Activated CD8-positive, alpha-beta memory T cell treated with anti-CD3 and anti-CD28 coated beads, Interleukin-2, amount 50 U/mL, for 4 hours (primary cell): ENCODE data around the gene PTGR1.
A peak's percentile ranks its signal among the peaks of the same experiment; 100 is the strongest.
"Not testable (repeated sequence)": the region's sequence is repeated elsewhere in the genome, so short reads cannot be mapped to it uniquely, and the experiment has no call there.

Experiments
- DNase-seq: peaks from one replicate; pipeline ENCODE4 v3.0.0-alpha.2; 2020

Gene PTGR1

GRCh38 chr9:111610845-111611244 lies 11.4 kb upstream of the PTGR1 start:
- no peak for DNase-seq

- no peak for DNase-seq
Measured at GRCh38 chr9:111610149-111610548, 10.7 kb upstream of the PTGR1 start.

- no peak for DNase-seq
Measured at GRCh38 chr9:111605041-111605559, 5.7 kb upstream of the PTGR1 start.

GRCh38 chr9:111604054-111604615 lies 4.7 kb upstream of the PTGR1 start:
- DNase-seq: no peak

- no peak for DNase-seq
Measured at GRCh38 chr9:111603041-111603440, 3.6 kb upstream of the PTGR1 start.

GRCh38 chr9:111601237-111602018 lies 2.0 kb upstream of the PTGR1 start:
- DNase-seq: no peak

- DNase-seq: no peak
Measured at GRCh38 chr9:111599955-111600343, 502 bp upstream of the PTGR1 start.

GRCh38 chr9:111598733-111599091 lies 735 bp downstream of the PTGR1 start:
- DNase-seq: no peak

GRCh38 chr9:111597852-111598732 lies 1.4 kb downstream of the PTGR1 start:
- peak; percentile 63 for DNase-seq

- DNase-seq: no peak
Measured at GRCh38 chr9:111588846-111589245, 10.6 kb downstream of the PTGR1 start.

- DNase-seq: no peak
Measured at GRCh38 chr9:111586378-111586777, 13.1 kb downstream of the PTGR1 start.

- DNase-seq: no peak
Measured at GRCh38 chr9:111582888-111583287, 16.6 kb downstream of the PTGR1 start.

- no peak for DNase-seq
Measured at GRCh38 chr9:111572950-111573604, 26.4 kb downstream of the PTGR1 start.

GRCh38 chr9:111568127-111568526 lies 31.3 kb downstream of the PTGR1 start:
- DNase-seq: not testable (repeated sequence)

- DNase-seq: no peak
Measured at GRCh38 chr9:111566234-111566633, 33.2 kb downstream of the PTGR1 start.

- no peak for DNase-seq
Measured at GRCh38 chr9:111561165-111561719, 38.2 kb downstream of the PTGR1 start.

- no peak for DNase-seq
Measured at GRCh38 chr9:111559000-111559610, 40.3 kb downstream of the PTGR1 start.

GRCh38 chr9:111555425-111555824 lies 44.0 kb downstream of the PTGR1 start:
- DNase-seq: not testable (repeated sequence)

GRCh38 chr9:111548623-111549022 lies 50.8 kb downstream of the PTGR1 start:
- DNase-seq: no peak

- no peak for DNase-seq
Measured at GRCh38 chr9:111542497-111543254, 56.8 kb downstream of the PTGR1 start.

GRCh38 chr9:111533099-111533790 lies 66.2 kb downstream of the PTGR1 start:
- no peak for DNase-seq
